Subcutaneous abdominal adipose tissue (tissue), 5 donors: ENCODE measurements around the gene ROBO2.

Source experiments
- H3K27ac ChIP-seq: one replicate; pipeline ENCODE4 v1.7.0; 2013; ENCODE audit warnings: low read depth, mild to moderate bottlenecking, inconsistent platforms, low read length, moderate library complexity
- H3K27me3 ChIP-seq, 5 donors: one replicate each; pipeline ENCODE4 v1.7.0; 2013; ENCODE audit warnings: low read length in 5 of 5, inconsistent platforms in 1 of 5; ENCODE audit not compliant: control insufficient read depth in 5 of 5, insufficient read depth in 4 of 5
- H3K36me3 ChIP-seq, 5 donors: one replicate each; pipeline ENCODE4 v1.7.0; 2013; ENCODE audit warnings: low read length in 5 of 5; ENCODE audit not compliant: control insufficient read depth in 5 of 5, insufficient read depth in 5 of 5
- H3K4me1 ChIP-seq, 5 donors: one replicate each; pipeline ENCODE4 v1.7.0; 2013; ENCODE audit warnings: low read length in 5 of 5, mild to moderate bottlenecking in 3 of 5, moderate library complexity in 1 of 5; ENCODE audit not compliant: control insufficient read depth in 5 of 5, insufficient read depth in 5 of 5
- H3K4me3 ChIP-seq, 5 donors: one replicate each; pipeline ENCODE4 v1.7.0; 2013; ENCODE audit warnings: low read length in 5 of 5, low read depth in 1 of 5
- H3K9ac ChIP-seq, 5 donors: one replicate each; pipeline ENCODE4 v1.7.0; 2013; ENCODE audit warnings: low read length in 5 of 5, mild to moderate bottlenecking in 4 of 5, moderate library complexity in 3 of 5
- H3K9me3 ChIP-seq, 5 donors: one replicate each; pipeline ENCODE4 v1.7.0; 2013; ENCODE audit warnings: low read length in 5 of 5; ENCODE audit not compliant: control insufficient read depth in 5 of 5
- donor health status: healthy.
- donor health status: healthy.
- donor health status: healthy.
- donor health status: healthy.
- donor health status: healthy.

The ROBO2 gene

DNA sequence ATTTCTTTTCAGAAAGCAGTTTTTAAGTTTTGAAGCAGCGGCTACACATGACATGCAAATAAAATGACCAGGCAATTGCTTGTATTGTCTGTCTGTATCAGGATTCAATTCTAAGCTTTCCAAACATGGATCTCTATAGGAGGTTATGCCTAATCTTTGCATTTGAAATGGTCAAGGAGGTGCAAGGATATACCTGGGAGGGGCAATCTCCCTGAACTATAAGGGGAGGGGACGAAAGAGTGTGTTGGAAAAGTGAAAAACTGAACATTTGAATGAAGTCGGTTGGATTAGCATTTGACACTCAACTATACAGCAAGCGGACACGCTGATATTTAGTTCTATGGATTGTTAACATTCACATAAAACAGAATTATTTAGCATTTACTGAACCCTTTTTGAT is 11.7 kb downstream of the ROBO2 start:
- Histone ChIP-seq H3K27ac (no peak overlapping the region), H3K27me3 (no peaks in the 10 kb centered on the region), H3K4me1 (peaks cover 0 to 7% (median 0%) of the 10 kb centered on the region in 5 donors), H3K4me3 (no peak overlapping the region), H3K36me3 (no peaks in the 10 kb centered on the region), H3K9me3 (no peaks in the 10 kb centered on the region), H3K9ac (no peak overlapping the region)

DNA sequence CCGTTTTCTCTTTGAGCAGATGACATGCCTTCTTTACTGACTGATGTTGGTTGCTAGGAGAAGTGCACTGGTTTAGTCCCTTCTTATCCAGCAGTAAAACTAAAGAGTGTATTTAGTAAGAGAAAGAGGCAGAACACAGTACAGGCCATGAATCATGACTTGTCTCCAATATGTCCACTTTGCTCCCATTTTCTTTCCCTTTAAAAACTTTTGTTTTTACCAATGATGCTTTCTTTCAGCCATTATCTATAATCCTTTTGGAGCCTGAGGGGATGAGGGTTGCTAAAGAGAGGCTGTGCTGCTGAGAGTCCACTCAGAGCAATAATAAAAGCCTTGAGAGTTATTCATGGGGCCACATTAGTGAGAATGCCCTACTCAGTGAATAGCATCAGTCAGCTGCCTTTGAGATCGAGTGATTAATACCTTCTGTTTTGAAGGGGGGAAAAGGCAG is 12.2 kb downstream of the ROBO2 start:
- Histone ChIP-seq H3K4me3 (no peak overlapping the region), H3K4me1 (peaks cover 0 to 7% (median 0%) of the 10 kb centered on the region in 5 donors), H3K9me3 (no peaks in the 10 kb centered on the region), H3K36me3 (no peaks in the 10 kb centered on the region), H3K27me3 (no peaks in the 10 kb centered on the region), H3K27ac (no peak overlapping the region), H3K9ac (no peak overlapping the region)

DNA sequence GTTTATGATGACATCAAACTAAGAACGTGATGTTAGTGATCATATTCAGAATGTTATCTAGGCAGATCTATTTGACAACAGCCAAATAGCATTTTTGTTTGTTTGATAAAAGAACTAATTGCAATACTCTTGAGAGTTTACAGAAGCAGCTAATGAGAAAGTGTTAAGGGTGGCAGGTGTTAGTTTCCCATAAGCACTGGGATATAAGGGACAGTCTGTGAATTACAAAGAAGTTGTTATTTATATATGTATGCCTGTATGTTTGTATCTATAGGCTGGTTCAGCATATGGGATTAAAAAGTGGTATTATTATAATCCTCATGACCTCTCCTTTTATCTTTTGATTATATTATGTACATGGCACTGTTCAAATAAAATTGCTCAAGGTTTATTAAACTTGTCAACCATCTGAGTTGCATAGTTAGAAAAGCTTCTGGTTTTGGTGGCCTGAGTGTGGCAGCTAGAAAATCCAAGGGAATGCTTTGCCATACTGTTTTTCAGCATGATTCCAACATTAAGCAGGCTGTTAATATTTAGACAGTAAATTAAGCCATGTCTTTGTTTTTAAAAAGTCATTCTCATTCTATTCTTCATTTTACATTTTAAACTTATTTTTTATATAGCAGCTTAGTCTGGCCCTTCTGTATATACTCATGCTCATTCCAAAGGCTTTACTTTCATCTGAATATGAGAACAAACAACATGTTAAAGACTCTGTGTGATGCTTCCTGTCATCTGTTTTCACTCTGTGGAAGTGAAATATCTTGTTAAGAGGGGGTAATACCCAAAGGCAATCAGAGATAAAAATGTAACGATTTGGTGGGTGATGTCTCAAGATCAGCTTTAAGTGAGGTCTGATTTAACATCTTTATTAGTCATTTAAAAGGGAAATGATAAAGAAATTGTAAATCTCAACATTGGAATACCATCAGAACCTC is 13.1 kb downstream of the ROBO2 start:
- Histone ChIP-seq H3K27me3 (no peaks in the 10 kb centered on the region), H3K36me3 (no peaks in the 10 kb centered on the region), H3K9me3 (no peaks in the 10 kb centered on the region), H3K9ac (no peak overlapping the region), H3K4me3 (no peak overlapping the region), H3K4me1 (peaks cover 0 to 7% (median 0%) of the 10 kb centered on the region in 5 donors), H3K27ac (no peak overlapping the region)

DNA sequence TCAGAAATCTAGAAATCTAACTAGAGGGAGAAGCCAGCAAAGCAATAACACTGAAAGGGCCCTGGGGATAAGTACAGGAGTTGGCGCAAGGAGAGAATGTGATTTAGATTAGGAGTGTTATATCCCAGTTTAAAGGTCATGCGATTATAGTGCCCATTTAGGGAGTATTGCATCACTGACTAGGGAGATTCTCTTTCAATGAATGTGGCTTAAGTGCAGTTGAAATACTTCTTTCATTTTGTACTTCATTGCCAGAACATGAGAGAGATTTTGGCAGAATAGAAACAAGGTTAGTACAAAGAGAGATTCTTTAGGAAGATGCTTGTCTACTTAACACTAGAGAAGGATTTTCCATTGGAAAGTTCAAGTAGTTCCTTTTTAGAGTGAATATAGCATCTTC is 13.9 kb downstream of the ROBO2 start:
- no peak overlapping the region for H3K27ac ChIP-seq
- H3K9me3 ChIP-seq: no peaks in the 10 kb centered on the region
- no peak overlapping the region for H3K4me3 ChIP-seq
- H3K4me1 ChIP-seq: peaks cover 0 to 7% (median 0%) of the 10 kb centered on the region in 5 donors
- no peaks in the 10 kb centered on the region for H3K27me3 ChIP-seq
- H3K36me3 ChIP-seq: no peaks in the 10 kb centered on the region
- H3K9ac ChIP-seq: no peak overlapping the region

DNA sequence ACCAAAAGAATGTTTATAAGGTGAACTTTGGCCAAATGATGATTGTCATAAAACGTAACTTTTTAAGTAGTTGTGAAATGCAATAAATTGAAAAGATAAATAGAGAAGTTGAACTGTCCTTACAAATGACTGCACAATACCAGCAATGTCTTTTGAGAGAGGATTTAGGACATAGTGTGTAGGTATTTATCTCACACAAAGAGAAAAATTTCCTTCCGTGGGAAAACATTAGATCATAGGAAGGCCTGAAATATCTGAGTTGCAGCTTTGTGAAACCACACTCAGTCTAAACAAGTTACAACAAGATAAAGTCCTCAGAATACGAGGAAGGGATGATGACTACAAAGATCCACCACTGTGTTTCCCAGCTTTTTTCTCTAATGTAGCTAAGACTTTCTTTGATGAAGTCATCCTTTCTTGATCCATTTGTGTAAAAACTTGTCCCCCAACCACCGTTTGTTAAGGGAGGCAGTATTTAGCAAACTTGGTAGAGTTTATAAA is 16.0 kb downstream of the ROBO2 start:
- H3K9ac ChIP-seq: no peak overlapping the region
- H3K4me1 ChIP-seq: peaks cover 0 to 7% (median 0%) of the 10 kb centered on the region in 5 donors

DNA sequence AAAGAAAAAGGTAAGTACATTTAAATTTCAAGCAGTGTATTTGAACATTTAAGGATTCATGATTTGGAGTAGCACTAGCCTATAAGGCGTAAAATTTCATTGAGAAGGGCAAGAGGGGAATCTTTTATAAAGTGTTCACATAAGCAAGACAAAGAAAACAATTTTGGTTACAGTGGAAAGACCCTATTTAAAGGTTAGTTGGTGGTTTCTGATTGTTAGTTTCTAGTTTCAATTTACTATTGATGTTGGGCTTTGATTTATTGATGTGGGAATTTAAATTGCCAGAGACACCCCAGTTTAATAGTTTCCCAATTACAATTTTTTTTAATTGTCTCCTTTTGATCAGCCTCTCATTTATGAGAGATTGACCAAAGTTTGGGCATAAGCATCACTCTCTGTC is 19.5 kb downstream of the ROBO2 start:
- Histone ChIP-seq H3K27me3 (no peaks in the 10 kb centered on the region), H3K36me3 (no peaks in the 10 kb centered on the region), H3K9me3 (peaks cover 0 to 6% (median 4%) of the 10 kb centered on the region in 5 donors), H3K4me1 (no peaks in the 10 kb centered on the region), H3K4me3 (no peak overlapping the region), H3K9ac (no peak overlapping the region), H3K27ac (no peak overlapping the region)

More for the DNA sequence above, 16.0 kb downstream of the ROBO2 start:
- Histone ChIP-seq H3K27me3 (no peaks in the 10 kb centered on the region), H3K4me3 (no peak overlapping the region), H3K9me3 (no peaks in the 10 kb centered on the region), H3K36me3 (no peaks in the 10 kb centered on the region), H3K27ac (no peak overlapping the region)

GRCh38 chr3:77063423-77063822 is 23.5 kb downstream of the ROBO2 start:
- peaks cover 0 to 7% (median 4%) of the 10 kb centered on the region in 5 donors for H3K4me1 ChIP-seq
- H3K27me3 ChIP-seq: no peaks in the 10 kb centered on the region
- no peak overlapping the region for H3K9ac ChIP-seq
- H3K9me3 ChIP-seq: peaks cover 0 to 6% (median 4%) of the 10 kb centered on the region in 5 donors
- H3K27ac ChIP-seq: no peak overlapping the region
- no peaks in the 10 kb centered on the region for H3K36me3 ChIP-seq
- no peak overlapping the region for H3K4me3 ChIP-seq

- peaks cover 0 to 6% (median 4%) of the 10 kb centered on the region in 5 donors for H3K9me3 ChIP-seq
- H3K9ac ChIP-seq: no peak overlapping the region
- no peak overlapping the region for H3K4me3 ChIP-seq
- no peak overlapping the region for H3K27ac ChIP-seq
- no peaks in the 10 kb centered on the region for H3K27me3 ChIP-seq
- H3K36me3 ChIP-seq: no peaks in the 10 kb centered on the region
- peaks cover 0 to 7% (median 4%) of the 10 kb centered on the region in 5 donors for H3K4me1 ChIP-seq
Observed at GRCh38 chr3:77065750-77066149, 25.9 kb downstream of the ROBO2 start.

GRCh38 chr3:77066829-77067228 is 26.9 kb downstream of the ROBO2 start:
- Histone ChIP-seq H3K9me3 (peaks cover 0 to 6% (median 3%) of the 10 kb centered on the region in 5 donors), H3K9ac (no peak overlapping the region), H3K36me3 (no peaks in the 10 kb centered on the region)

DNA sequence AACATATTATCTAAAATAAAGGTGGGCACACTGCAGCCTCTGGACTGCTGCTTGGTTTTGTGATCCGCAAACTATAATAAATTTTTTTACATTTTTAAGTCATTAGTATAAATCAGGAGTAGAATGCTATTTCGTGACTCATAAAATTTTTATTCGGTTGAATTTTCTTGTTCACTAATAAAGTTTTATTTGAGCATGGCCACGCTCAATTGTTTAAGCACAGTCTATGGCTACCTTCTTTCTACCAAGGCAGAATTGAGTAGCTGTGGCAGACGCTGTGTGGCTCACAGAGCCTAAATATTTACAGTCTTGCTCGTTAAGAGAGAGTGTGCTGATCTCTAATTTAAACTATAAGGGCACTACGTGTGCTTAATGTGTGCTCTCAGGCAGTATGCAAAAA is 28.9 kb downstream of the ROBO2 start:
- H3K9me3 ChIP-seq: no peaks in the 10 kb centered on the region
- no peaks in the 10 kb centered on the region for H3K27me3 ChIP-seq
- H3K4me3 ChIP-seq: no peak overlapping the region

More at GRCh38 chr3:77066829-77067228, 26.9 kb downstream of the ROBO2 start:
- Histone ChIP-seq H3K27me3 (no peaks in the 10 kb centered on the region), H3K27ac (no peak overlapping the region), H3K4me3 (no peak overlapping the region), H3K4me1 (peaks cover 0 to 7% (median 4%) of the 10 kb centered on the region in 5 donors)

More for the DNA sequence above, 28.9 kb downstream of the ROBO2 start:
- peaks cover 0 to 7% (median 4%) of the 10 kb centered on the region in 5 donors for H3K4me1 ChIP-seq
- H3K9ac ChIP-seq: no peak overlapping the region
- no peak overlapping the region for H3K27ac ChIP-seq
- H3K36me3 ChIP-seq: no peaks in the 10 kb centered on the region
